Neural progenitor cell (in vitro differentiated cells): Measurements from ENCODE around the gene ANKDD1B. TPM values are rescaled to one million over a fixed set of nuclear protein-coding genes. Genes with fewer than 3 reads are reported as not detected.
"Not testable (repeated sequence)": the region's sequence is repeated elsewhere in the genome, so short reads cannot be mapped to it uniquely, and the experiment has no call there.

Source experiments
- DNase-seq: peaks from one replicate; pipeline ENCODE4 v3.0.0-alpha.2; 2016; ENCODE audit warnings: low spot score
- H2AFZ ChIP-seq: fragments of 200-600 bp; sonication (generic); replicated peaks from 2 replicates; pipeline ENCODE4 v1.6.1; 2016; ENCODE audit warnings: antibody characterized with exemption
- H3F3A ChIP-seq: fragments of 200-600 bp; sonication (generic); 2 replicates; pipeline ENCODE4 v1.6.1; 2016; ENCODE audit warnings: antibody characterized with exemption, low read depth
- H3K27ac ChIP-seq: fragments of 200-600 bp; sonication (generic); 2 replicates; pipeline ENCODE4 v1.5.1; 2016; ENCODE audit warnings: mild to moderate bottlenecking
- H3K27me3 ChIP-seq: fragments of 200-600 bp; sonication (generic); 2 replicates; pipeline ENCODE4 v1.6.1; 2016; ENCODE audit warnings: mild to moderate bottlenecking, moderate library complexity
- H3K36me3 ChIP-seq: fragments of 200-600 bp; sonication (generic); 2 replicates; pipeline ENCODE4 v1.5.1; 2016
- H3K4me1 ChIP-seq: fragments of 200-600 bp; sonication (generic); 2 replicates; pipeline ENCODE4 v1.6.1; 2016; ENCODE audit warnings: mixed run types
- H3K4me2 ChIP-seq: fragments of 200-600 bp; sonication (generic); 2 replicates; pipeline ENCODE4 v1.6.1; 2016
- H3K4me3 ChIP-seq: fragments of 200-600 bp; sonication (generic); 2 replicates; pipeline ENCODE4 v1.5.1; 2016
- H3K79me2 ChIP-seq: fragments of 200-600 bp; sonication (generic); 2 replicates; pipeline ENCODE4 v1.6.1; 2016; ENCODE audit warnings: low read depth
- H3K9ac ChIP-seq: fragments of 200-600 bp; sonication (generic); 2 replicates; pipeline ENCODE4 v1.6.1; 2016
- H3K9me3 ChIP-seq: fragments of 200-600 bp; sonication (generic); 2 replicates; pipeline ENCODE4 v1.5.1; 2016; ENCODE audit warnings: low read depth
- H4K20me1 ChIP-seq: fragments of 200-600 bp; sonication (generic); 2 replicates; pipeline ENCODE4 v1.6.1; 2016; ENCODE audit warnings: low read depth
- H3K27ac Mint-ChIP-seq: 3 replicates; pipeline ENCODE4 v1.8.0; 2021; ENCODE audit warnings: mixed read lengths
- H3K27me3 Mint-ChIP-seq: 2 replicates; pipeline ENCODE4 v1.8.0; 2022; ENCODE audit warnings: low read depth, mild to moderate bottlenecking, inconsistent platforms, moderate library complexity, mixed read lengths; ENCODE audit not compliant: insufficient read depth
- H3K36me3 Mint-ChIP-seq: 3 replicates; pipeline ENCODE4 v1.8.0; 2021; ENCODE audit warnings: mixed read lengths
- H3K4me1 Mint-ChIP-seq: 3 replicates; pipeline ENCODE4 v1.8.0; 2021; ENCODE audit warnings: mixed read lengths
- H3K4me3 Mint-ChIP-seq: 3 replicates; pipeline ENCODE4 v1.8.0; 2021; ENCODE audit warnings: mild to moderate bottlenecking, moderate library complexity, mixed read lengths
- H3K9me3 Mint-ChIP-seq: 3 replicates; pipeline ENCODE4 v1.8.0; 2020; ENCODE audit warnings: mixed read lengths
- EZH2 ChIP-seq: fragments of 200-600 bp; sonication (generic); IDR thresholded peaks from 2 replicates; pipeline ENCODE4 v1.6.1; 2017; ENCODE audit warnings: antibody characterized with exemption, mild to moderate bottlenecking, moderate library complexity
- EZH2phosphoT487 ChIP-seq: fragments of 200-600 bp; sonication (generic); IDR thresholded peaks from 2 replicates; pipeline ENCODE4 v1.6.1; 2017; ENCODE audit warnings: antibody characterized with exemption
- total RNA-seq: library from RNA; depleted of rRNA; stranded (reverse); fragments of >200 nt; gene quantifications from 2 replicates; pipeline ENCODE4 v1.2.3, GENCODE V29; 2015; ENCODE audit warnings: low replicate concordance
- TF ChIP-seq, protein P1 (sequence below): fragments of 200-600 bp; sonication (generic); IDR thresholded peaks from 2 replicates; pipeline ENCODE4 v1.5.1; 2017; ENCODE audit warnings: antibody characterized with exemption, mild to moderate bottlenecking

The ANKDD1B gene
- total RNA-seq, 1 donor from 2014 or later, result 0.60 TPM

GRCh38 chr5:75610201-75610600 lies 1.1 kb upstream of the ANKDD1B start:
- TF ChIP-seq, protein P1, sequence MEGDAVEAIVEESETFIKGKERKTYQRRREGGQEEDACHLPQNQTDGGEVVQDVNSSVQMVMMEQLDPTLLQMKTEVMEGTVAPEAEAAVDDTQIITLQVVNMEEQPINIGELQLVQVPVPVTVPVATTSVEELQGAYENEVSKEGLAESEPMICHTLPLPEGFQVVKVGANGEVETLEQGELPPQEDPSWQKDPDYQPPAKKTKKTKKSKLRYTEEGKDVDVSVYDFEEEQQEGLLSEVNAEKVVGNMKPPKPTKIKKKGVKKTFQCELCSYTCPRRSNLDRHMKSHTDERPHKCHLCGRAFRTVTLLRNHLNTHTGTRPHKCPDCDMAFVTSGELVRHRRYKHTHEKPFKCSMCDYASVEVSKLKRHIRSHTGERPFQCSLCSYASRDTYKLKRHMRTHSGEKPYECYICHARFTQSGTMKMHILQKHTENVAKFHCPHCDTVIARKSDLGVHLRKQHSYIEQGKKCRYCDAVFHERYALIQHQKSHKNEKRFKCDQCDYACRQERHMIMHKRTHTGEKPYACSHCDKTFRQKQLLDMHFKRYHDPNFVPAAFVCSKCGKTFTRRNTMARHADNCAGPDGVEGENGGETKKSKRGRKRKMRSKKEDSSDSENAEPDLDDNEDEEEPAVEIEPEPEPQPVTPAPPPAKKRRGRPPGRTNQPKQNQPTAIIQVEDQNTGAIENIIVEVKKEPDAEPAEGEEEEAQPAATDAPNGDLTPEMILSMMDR, result no peak
- TF ChIP-seq EZH2phosphoT487, result no peak
- no peak for TF ChIP-seq EZH2
- H3K27ac ChIP-seq, result no peak overlapping the region
- DNase-seq, result no peak
- Mint-ChIP-seq H3K27me3 (peaks cover 9% of the 10 kb centered on the region), H3K4me1 (peaks cover 20% of the 10 kb centered on the region), H3K36me3 (peaks cover 4% of the 10 kb centered on the region), H3K27ac (no peak overlapping the region), H3K9me3 (no peaks in the 10 kb centered on the region), H3K4me3 (peak overlapping the region; percentile 23)
- no peak overlapping the region for H3K9ac ChIP-seq
- H3K4me3 ChIP-seq, result peak overlapping the region; percentile 64
- H3F3A ChIP-seq, result peaks cover 21% of the 10 kb centered on the region
- H3K4me2 ChIP-seq, result peak overlapping the region; percentile 89
- H3K36me3 ChIP-seq, result no peaks in the 10 kb centered on the region
- peaks cover 8% of the 10 kb centered on the region for H3K4me1 ChIP-seq
- H2AFZ ChIP-seq, result no peak overlapping the region
- no peaks in the 10 kb centered on the region for H3K9me3 ChIP-seq
- no peaks in the 10 kb centered on the region for H3K79me2 ChIP-seq
- H4K20me1 ChIP-seq, result no peaks in the 10 kb centered on the region
- H3K27me3 ChIP-seq, result peaks cover 9% of the 10 kb centered on the region

- H3K36me3 Mint-ChIP-seq, H4K20me1 ChIP-seq, H3K9me3 ChIP-seq, H3K27me3 Mint-ChIP-seq, H3K9ac ChIP-seq, H3K27ac Mint-ChIP-seq, H3K36me3 ChIP-seq, H3K27ac ChIP-seq, H3K4me1 ChIP-seq, H3K27me3 ChIP-seq, H3K79me2 ChIP-seq, H3K9me3 Mint-ChIP-seq: not testable (repeated sequence)
- H3K4me1 Mint-ChIP-seq, result peaks cover 17% of the 10 kb centered on the region
- peak overlapping the region; percentile 89 for H3K4me2 ChIP-seq
- DNase-seq, result peak; percentile 66
- TF ChIP-seq EZH2phosphoT487, result peak; percentile 38
- peak overlapping the region; percentile 73 for H2AFZ ChIP-seq
- H3K4me3 ChIP-seq, result peak overlapping the region; percentile 64
- H3F3A ChIP-seq, result peaks cover 21% of the 10 kb centered on the region
- peak overlapping the region; percentile 82 for H3K4me3 Mint-ChIP-seq
Observed at GRCh38 chr5:75610859-75611310, 368 bp upstream of the ANKDD1B start.

DNA sequence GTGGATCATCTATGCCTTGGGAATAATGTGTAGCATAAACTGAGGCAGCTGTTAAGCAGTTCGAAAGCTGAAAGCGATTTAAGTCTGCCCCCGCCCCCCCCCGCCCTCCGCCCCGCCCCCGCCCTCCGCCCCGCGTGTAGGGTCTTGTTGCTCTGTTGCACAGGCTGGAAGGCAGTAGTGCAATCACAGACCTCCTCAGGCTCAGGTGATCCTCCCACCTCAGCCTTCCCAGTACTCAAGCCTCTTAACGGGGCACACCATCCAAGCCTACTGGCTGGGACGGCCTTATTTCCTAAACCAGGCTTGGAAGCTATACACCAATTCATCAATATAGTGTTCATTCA lies 945 bp downstream of the ANKDD1B start:
- Mint-ChIP-seq H3K4me3 (peak overlapping the region; percentile 70), H3K4me1 (peaks cover 27% of the 10 kb centered on the region), H3K36me3 (no peaks in the 10 kb centered on the region), H3K9me3 (no peaks in the 10 kb centered on the region), H3K27ac (no peak overlapping the region), H3K27me3 (peaks cover 9% of the 10 kb centered on the region)
- no peak overlapping the region for H2AFZ ChIP-seq
- peak; percentile 11 for DNase-seq
- peaks cover 22% of the 10 kb centered on the region for H3F3A ChIP-seq
- H3K27ac ChIP-seq, result no peak overlapping the region
- peaks cover 9% of the 10 kb centered on the region for H3K27me3 ChIP-seq
- no peaks in the 10 kb centered on the region for H3K79me2 ChIP-seq
- H3K9me3 ChIP-seq, result no peaks in the 10 kb centered on the region
- H3K4me3 ChIP-seq, result peak overlapping the region; percentile 64
- H3K4me1 ChIP-seq, result peaks cover 21% of the 10 kb centered on the region
- H3K9ac ChIP-seq, result no peak overlapping the region
- H4K20me1 ChIP-seq, result no peaks in the 10 kb centered on the region
- H3K36me3 ChIP-seq, result no peaks in the 10 kb centered on the region
- TF ChIP-seq EZH2phosphoT487 (no peak), EZH2 (no peak)
- TF ChIP-seq, protein P1, result no peak
- H3K4me2 ChIP-seq, result peak overlapping the region; percentile 89

DNA sequence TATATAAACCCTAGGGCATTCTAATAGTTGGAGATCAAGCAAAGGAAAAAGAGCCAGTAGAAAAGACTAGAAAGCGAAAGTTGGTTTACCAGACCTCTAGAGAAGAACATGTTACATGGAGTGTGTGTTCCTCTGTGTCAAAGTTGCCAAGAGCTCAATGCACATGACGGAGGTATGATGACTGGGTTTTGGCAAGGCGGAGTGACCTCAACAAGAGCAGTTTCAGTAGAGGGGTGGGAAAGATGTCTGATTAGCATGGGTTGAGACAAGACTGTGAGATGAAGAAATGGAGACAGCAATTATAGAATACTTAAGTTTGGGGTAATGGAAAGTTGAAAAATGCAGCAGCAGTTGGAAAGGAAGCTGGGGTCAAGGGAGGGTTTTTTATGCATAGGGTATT lies 1.6 kb downstream of the ANKDD1B start:
- H3K4me3 ChIP-seq, result no peak overlapping the region
- H3K4me2 ChIP-seq, result no peak overlapping the region
- no peaks in the 10 kb centered on the region for H3K79me2 ChIP-seq
- Mint-ChIP-seq H3K36me3 (no peaks in the 10 kb centered on the region), H3K4me3 (no peak overlapping the region), H3K27me3 (peaks cover 10% of the 10 kb centered on the region), H3K27ac (no peak overlapping the region), H3K9me3 (no peaks in the 10 kb centered on the region), H3K4me1 (peaks cover 33% of the 10 kb centered on the region)
- H3K4me1 ChIP-seq, result peaks cover 25% of the 10 kb centered on the region
- H3K27me3 ChIP-seq, result peaks cover 9% of the 10 kb centered on the region
- no peaks in the 10 kb centered on the region for H3K36me3 ChIP-seq
- no peak overlapping the region for H2AFZ ChIP-seq
- TF ChIP-seq EZH2phosphoT487 (no peak), EZH2 (no peak)
- TF ChIP-seq, protein P1, result no peak
- no peaks in the 10 kb centered on the region for H3K9me3 ChIP-seq
- H3F3A ChIP-seq, result peaks cover 22% of the 10 kb centered on the region
- H3K27ac ChIP-seq, result no peak overlapping the region
- no peak for DNase-seq
- H4K20me1 ChIP-seq, result no peaks in the 10 kb centered on the region
- no peak overlapping the region for H3K9ac ChIP-seq
